Activated gamma-delta T cell treated with anti-CD3 and anti-CD28 coated beads, Interleukin-2, amount 50 U/mL, for 16 hours (primary cell): ENCODE measurements around the gene RARA.
"Not testable (repeated sequence)": the region's sequence is repeated elsewhere in the genome, so short reads cannot be mapped to it uniquely, and the experiment has no call there.

Source experiments
- DNase-seq: peaks from one replicate; pipeline ENCODE4 v3.0.0-alpha.2; 2020; ENCODE audit warnings: low read depth

RARA gene

DNA sequence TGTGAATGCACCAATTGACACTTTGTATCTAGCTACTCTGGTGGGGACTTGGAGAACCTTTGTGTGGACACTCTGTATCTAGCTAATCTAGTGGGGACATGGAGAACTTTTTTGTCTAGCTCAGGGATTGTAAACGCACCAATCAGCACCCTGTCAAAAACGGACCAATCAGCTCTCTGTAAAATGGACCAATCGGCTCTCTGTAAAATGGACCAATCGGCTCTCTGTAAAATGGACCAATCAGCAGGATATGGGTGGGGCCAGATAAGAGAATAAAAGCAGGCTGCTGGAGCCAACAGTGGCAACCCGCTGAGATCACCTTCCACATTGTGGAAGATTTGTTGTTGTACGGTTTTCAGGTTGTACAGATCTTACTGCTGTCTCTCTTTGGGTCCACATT lies 67.6 kb downstream of the RARA start:
- DNase-seq = not testable (repeated sequence)

GRCh38 chr17:40377832-40378231 lies 68.9 kb downstream of the RARA start:
- no peak for DNase-seq

DNA sequence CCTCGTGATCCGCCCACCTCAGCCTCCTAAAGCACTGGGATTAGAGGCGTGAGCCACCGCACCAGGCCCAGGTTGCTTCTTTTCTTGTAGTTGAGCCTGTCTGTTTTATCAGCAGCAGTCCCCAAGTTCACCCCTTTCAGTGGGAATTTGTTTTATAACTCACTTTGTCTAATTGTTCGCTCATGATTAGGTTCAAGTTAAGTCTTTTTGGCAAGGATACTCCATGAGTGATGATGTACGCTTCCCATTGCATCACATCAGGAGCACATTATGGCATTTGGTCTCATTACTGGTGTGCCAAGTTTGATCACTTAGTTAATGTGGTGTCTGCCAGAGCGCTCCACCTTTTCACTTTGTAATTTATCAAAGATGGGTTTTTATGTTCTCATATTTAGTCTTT lies 70.0 kb downstream of the RARA start:
- no peak for DNase-seq

DNA sequence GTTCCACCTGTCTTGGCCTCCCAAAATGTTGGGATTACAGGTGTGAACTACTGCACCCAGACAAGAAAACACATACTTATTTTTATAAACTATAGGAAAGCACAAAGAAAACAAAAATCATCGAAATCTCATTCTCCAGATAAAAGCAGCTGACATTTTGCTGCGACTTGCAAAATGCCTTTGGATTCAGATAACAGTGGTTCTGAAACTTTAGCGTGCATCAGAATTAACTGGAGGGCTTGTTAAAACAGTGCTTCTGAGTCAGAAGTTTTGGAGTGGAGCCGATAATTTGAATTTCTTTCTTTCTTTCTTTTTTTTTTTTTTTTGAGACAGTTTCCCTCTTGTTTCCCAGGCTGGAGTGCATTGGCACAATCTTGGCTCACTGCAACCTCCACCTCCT lies 73.3 kb downstream of the RARA start:
- no peak for DNase-seq

DNA sequence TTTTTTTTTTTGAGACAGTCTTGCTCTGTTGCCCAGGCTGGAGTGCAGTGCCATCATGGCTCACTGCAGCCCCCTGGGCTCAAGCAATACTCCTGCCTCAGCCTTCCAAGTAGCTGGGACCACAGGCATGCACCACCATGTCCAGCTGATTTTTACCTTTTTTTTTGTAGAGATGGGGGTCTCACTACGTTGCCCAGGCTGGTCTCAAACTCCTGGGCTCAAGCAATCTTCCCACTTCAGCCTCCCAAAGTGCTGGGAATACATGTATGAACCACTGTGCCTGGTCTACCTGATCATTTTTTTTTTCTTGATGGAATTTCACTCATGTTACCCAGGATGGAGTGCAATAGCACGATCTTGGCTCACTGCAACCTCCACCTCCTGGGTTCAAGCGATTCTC lies 77.6 kb downstream of the RARA start:
- not testable (repeated sequence) for DNase-seq

DNA sequence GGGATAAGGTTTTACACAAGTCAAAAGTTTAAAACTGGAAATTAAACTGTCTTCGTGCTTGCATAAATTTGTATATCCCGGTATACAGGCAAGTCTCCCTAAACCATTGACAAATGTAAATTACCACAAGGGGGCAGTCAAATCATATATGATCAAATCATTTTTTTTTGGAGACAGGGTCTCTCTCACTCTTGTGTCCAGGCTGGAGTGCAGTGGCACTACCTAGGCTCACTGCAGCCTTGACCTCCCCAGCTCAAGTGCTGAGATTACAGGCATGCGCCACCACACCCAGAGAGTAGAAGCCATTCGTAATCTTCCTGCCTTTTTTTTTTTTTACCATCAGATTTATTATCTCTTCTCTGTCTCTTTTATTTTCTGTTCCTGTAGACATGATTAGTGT lies 90.2 kb downstream of the RARA start:
- DNase-seq = no peak

DNA sequence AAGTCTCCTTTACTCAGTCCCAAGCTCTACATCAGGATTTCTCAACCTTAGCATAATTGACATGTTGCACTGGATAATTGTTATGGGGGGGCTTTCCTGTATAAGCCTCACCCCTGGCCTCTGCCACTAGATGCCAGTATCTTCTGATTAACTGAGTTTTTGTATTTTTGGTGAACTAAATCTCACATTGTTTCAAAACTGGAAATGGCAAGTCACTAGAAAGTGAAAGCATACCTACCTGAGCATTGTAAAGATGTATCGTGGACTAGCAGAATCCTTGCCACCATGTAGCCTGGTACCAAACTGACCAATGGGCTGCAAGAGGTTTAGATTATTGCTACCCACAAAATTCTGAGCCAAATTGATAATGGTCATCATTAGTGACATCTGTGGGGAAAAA lies 93.7 kb downstream of the RARA start:
- DNase-seq = no peak

DNA sequence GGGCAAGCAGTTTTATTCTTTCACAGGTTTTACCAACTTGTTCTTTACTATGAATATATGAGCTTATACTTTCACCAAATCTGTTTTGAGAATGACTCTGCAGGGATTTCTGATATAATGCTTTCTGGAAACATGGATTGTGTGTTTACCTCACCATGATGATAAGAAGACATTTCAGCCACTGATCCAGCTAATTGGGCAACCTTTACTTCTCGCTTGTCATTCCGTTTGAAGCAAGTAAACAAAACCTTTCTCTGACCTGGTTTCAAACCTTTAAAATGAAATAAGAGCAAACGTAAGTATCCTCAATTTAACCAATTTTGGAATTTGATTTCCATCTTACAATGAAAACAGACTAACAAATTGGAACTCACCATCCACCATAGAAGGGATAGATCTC lies 95.0 kb downstream of the RARA start:
- DNase-seq = no peak
